Jurkat, Clone E6-1 (cell line): ENCODE results near the gene TACC3.
"Not testable (repeated sequence)": the region's sequence is repeated elsewhere in the genome, so short reads cannot be mapped to it uniquely, and the experiment has no call there.

Source experiments
- DNase-seq: peaks from one replicate; pipeline ENCODE4 v3.0.0-alpha.2; 2011; ENCODE audit warnings: low read depth, low spot score
- H3K4me3 ChIP-seq: 2 replicates; pipeline ENCODE4 v1.5.1; 2011; ENCODE audit warnings: mild to moderate bottlenecking, low read length, control low read depth, moderate library complexity

Gene TACC3

GRCh38 chr4:1693131-1693896 is 28.0 kb upstream of the TACC3 start:
- H3K4me3 ChIP-seq, result no peak overlapping the region
- DNase-seq, result peak; percentile 69

- H3K4me3 ChIP-seq, result no peak overlapping the region
- no peak for DNase-seq
Observed at GRCh38 chr4:1695913-1696312, 25.4 kb upstream of the TACC3 start.

DNA sequence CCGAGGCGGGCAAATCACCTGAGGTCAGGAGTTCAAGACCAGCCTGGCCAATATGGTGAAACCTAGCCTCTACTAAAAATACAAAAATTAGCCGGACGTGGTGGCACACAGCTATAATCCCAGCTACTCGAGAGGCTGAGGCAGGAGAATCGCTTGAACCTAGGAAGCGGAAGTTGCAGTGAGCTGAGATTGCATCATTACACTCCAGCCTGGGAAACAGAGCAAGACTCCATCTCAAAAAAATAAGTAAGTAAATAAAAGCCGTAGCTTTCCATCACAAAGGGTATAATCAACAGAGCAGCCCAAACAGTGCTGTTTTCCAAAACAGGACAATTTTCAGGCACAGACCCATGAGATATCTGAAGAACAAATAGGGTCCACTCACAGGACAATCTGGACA is 19.6 kb upstream of the TACC3 start:
- H3K4me3 ChIP-seq, DNase-seq: not testable (repeated sequence)

DNA sequence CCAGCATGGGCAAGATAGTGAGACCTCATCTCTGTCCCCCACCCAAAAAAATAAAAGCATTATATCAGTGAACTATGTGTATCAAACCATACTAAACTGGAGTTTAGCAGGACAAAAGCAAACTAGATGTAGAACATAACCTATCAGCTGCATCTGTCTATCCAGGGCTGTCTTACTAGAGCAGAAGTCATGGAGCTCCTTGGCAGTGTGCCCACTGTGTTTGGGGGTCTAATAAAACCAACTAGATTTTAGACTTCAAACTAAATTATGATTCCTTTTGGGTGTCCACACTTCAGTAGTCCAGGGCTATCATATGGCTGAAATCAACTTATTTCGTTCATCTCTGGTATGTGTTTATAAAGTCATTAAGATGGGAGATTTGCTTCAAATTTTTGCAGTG is 17.5 kb upstream of the TACC3 start:
- DNase-seq, result no peak
- no peak overlapping the region for H3K4me3 ChIP-seq

- no peak overlapping the region for H3K4me3 ChIP-seq
- DNase-seq, result no peak
Observed at GRCh38 chr4:1705732-1706131, 15.6 kb upstream of the TACC3 start.

DNA sequence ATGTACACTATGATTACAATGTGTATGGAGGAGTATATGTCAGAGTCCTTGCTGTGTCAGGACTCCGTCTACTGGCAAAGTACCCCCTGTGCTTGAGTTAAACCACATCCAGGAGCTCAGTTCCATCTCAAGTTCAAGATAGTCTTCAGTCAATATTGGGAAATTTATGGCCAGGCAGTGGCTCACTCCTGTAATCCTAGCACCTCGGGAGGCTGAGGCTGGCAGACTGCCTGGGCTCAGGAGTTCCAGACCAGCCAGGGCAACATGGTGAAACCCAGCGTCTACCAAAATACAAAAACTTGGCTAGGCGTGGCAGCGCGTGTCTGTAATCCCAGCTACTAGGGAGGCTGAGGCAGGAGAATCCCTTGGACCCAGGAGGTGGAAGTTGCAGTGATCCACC is 15.0 kb upstream of the TACC3 start:
- no peak overlapping the region for H3K4me3 ChIP-seq
- no peak for DNase-seq

DNA sequence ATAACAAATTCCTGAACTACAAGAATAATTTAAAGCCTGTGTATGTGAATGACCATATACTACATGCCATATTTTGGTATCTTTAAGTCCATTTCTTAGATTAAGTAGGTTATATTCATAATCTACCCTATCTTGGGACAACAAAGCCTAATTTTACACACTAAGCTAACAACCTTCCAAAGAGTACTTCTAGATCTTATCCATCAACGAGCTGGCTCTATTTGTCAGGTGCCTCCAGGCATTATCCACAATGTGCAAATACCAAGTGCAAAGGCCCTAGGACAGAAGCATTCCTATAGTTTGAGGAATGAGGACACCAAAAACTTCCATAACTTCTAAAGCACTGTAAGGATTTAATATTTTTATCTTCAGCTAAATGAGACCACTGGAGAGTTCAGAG is 12.7 kb upstream of the TACC3 start:
- no peak overlapping the region for H3K4me3 ChIP-seq
- no peak for DNase-seq

GRCh38 chr4:1711055-1711570 is 10.2 kb upstream of the TACC3 start:
- DNase-seq, result no peak

GRCh38 chr4:1711571-1712215 is 9.6 kb upstream of the TACC3 start:
- peak overlapping the region; percentile 99 for H3K4me3 ChIP-seq
- no peak for DNase-seq

More at GRCh38 chr4:1711055-1711570, 10.2 kb upstream of the TACC3 start:
- H3K4me3 ChIP-seq, result peak overlapping the region; percentile 99

GRCh38 chr4:1712216-1713002 is 8.9 kb upstream of the TACC3 start, which contains the start of gene SLBP:
Gene SLBP, minus strand, starts transcription at chr4:1712319. Its CDS starts 131 bp downstream, at chr4:1712188.
- peak within 1 kb of the TSS; percentile 99 for H3K4me3 ChIP-seq
- peak; percentile 97 for DNase-seq

GRCh38 chr4:1713003-1713851 is 8.1 kb upstream of the TACC3 start:
- H3K4me3 ChIP-seq, result peak overlapping the region; percentile 99
- DNase-seq, result no peak

GRCh38 chr4:1714303-1715001 is 6.9 kb upstream of the TACC3 start:
- no peak for DNase-seq
- H3K4me3 ChIP-seq, result peak overlapping the region; percentile 99; the same call in 1 of the 2 replicates

DNA sequence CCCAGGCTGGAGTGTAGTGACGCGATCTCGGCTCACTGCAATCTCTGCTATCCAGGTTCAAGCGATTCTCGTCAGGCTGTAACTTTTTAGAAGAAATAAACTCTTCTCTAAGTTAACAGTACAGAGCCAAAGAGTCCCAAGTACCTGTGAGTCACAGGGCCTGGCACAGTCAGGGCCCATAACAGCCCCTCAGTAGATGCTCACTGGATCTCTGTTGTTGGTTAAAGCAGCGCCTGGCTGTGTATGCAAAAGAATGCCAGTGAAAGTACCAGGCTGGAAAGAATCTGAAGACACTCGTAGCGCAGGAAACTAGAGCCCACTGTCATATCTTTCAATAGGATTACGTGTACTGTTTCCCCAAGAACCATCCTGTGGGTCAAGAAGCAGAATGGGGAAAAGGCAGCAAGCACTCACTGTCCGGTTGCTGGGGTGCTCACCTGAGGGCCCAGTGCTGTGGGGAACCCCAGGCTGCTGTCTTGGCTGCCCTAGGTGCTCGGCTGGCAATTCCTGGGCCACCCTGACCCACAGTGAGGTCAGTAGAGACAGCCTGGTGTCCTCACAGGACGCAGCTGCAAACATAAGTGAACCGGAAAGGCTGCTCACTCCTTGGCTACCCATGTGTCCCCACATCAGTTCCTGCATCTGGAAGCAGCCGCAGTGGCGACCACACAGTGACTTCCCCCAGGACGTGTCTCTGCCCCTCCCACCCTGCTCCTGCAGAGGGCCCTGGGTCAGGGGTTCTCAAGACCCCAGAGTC is 6.1 kb upstream of the TACC3 start:
- DNase-seq, result no peak
- no peak overlapping the region for H3K4me3 ChIP-seq

DNA sequence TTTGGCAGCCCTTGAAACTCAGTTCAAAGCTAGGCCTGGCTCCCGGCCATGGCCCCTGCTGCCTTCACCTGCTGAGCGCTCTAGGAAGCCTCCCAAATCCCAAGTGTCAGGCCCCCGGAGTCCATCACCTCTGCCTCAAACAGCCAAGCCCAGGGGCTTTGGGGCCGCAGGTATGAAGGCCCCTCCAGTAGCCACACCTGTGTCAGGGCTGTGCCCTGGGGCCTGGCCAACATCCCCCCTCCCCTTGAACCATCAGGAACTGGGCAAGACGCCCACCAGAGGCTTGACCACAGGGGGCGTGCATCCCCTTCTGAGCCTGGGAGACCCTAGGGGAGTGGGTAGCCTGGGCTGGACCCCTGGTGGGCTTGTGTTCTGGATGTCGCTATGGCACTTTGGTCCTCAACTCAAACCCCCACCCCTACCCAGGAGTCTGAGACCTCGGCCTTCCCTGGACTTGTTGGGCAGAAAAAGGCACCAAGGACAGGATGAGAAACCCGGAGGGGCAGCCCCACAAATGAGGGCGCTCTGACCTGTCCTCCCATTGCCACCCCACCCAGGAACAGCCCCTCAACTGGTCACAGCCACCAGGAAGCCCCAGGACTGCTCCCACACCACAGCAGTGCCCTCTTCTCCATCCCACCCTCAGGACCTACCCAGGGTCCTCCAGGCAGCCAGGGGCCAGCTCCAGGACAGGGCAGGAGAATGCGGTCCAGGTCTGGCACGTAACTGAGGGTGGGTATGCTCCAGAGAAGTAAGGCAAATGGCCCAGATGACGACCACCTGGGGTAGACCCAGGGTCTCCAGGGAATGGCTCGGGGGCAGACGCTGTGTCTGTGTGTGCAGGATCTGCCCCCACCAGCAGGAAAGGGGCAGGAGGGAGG is 5.0 kb upstream of the TACC3 start:
- no peak for DNase-seq
- no peak overlapping the region for H3K4me3 ChIP-seq

- no peak for DNase-seq
- no peak overlapping the region for H3K4me3 ChIP-seq
Observed at GRCh38 chr4:1717129-1718094, 3.9 kb upstream of the TACC3 start.
